ENCODE data around the gene CYSRT1. TPM values are rescaled to one million over a fixed set of nuclear protein-coding genes. Genes with fewer than 3 reads are reported as not detected.

CYSRT1 gene, protein sequence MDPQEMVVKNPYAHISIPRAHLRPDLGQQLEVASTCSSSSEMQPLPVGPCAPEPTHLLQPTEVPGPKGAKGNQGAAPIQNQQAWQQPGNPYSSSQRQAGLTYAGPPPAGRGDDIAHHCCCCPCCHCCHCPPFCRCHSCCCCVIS
- 3.6 to 5.1 TPM (median 4.6 TPM) in 5 replicates for total RNA-seq (2022; extraction: Qiagen RNA extraction)

DNA sequence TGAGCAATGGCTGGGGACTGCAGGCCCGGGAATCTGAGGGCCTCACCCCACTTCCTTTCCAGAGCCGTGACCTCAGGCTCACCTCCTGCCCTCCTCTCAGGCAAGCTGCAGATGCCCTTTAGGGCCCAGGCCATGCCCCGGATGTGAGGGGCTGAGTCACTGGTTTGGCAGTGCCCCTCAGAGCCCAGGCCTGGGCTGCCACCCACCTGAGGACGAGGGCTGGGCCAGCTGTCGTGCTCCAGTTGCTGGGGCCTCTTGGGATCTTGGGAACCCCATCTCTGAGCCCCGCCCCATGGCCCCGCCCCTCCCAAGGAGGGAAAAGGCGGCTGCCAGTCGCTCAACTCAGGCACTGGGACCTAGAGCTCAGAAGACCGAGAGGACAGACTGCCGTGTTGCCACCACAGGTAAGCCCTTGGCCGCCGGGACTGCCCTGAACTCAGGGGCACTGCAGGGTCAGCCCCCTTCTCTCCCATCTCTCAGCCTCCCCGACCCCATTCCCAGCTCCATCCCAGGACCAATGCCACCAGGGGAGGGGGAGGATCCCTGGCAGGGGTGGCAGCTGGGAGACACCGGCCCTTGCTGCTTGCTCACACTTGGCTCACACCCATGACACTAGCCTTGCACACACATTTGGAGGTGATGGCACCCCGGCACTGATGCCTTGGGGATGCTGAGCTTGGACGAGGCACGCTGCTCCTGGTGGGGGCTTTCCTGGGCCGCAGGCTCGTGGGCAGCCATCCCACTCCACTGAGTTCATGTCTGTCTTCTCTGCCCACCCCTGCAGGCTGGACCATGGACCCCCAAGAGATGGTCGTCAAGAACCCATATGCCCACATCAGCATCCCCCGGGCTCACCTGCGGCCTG lies at the start of gene CYSRT1:
Gene CYSRT1 (plus strand): TSS at position 345 of the 865 bp plus-strand sequence. CDS start 448 bp downstream, at position 793.

DNA sequence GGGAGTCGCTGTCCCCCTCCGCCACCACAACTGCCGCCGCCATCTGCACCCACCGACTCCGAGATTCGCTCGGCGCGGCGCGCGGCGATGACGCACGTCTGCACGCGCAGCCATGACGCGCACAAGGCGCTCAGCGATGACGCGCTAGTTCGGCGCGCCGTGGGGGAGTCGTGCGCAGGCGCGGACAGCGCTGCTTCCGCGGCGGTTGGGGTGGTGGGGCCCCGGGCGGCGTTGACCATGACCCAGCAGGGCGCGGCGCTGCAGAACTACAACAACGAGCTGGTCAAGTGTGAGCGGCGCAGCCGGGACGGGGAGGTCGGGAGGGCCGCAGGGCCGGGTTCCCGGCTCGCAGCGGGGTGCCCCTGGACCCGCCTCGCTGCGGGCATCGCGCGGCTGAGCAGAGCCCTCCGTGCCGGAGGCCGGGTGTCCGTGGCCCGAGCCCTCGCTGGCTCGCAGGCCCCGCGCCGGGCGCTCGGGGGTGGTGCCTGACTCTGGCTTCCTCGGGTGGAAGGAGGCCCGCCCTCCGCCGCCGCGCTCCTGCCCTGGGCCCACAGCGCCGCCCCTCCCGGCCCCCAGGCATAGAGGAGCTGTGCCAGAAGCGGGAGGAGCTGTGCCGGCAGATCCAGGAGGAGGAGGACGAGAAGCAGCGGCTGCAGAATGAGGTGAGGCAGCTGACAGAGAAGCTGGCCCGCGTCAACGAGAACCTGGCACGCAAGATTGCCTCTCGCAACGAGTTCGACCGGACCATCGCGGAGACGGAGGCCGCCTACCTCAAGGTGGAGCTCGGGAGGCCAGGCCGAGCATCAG lies 36.3 kb upstream of the CYSRT1 start, which contains the start of the genes ANAPC2 and SSNA1:
Gene ANAPC2 (minus strand): TSS at position 71 of the 807 bp plus-strand sequence. CDS start 28 bp downstream, at position 43.
Gene SSNA1 (plus strand): TSS at position 187 of the 807 bp plus-strand sequence. CDS start 51 bp downstream, at position 238.

DNA sequence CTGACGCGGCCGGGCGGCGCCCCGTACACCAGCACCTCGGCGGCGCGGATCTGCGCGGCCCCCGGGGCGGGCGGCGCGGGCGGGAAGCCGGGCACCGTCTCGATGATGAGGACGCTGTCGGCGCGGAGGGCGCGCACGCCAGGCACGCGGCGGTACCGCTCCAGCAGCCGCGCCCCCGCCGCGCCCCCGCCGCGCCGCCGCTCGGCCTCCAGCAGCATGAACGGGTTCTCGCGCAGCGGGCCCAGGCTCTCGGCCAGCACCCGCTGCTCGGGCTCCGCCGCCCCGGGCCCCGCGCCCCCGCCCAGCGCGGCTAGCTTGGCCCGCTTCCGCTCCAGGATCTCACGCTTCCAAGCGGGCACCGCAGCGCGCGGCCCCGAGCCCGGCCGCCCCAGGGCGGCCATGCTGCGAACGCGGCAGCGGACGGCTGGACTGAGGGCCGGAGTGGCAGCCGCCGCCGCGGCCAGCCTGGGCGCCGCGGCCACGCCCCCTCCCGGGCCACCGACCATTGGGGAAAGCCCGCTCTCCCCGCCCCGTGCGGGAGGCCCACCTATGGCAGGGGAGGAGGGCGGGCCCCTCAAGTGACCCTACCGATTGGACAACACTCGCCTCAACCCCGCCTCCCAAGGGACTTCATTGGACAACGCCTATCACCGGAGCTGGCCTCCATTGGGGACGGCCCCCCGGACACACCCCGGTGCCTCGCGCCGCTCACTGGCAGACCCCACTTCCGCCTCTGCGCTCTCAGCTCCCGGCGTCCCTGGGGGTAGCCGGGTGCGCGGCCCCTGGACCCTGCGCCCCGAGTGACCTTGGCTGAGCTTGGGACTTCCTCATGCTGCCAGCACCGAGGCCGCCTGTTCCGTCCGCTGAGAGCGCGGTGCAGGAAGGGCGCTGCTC lies 24.4 kb upstream of the CYSRT1 start, which contains the start of gene TPRN:
Gene TPRN (minus strand): TSS at position 431 of the 894 bp plus-strand sequence. CDS start 30 bp downstream, at position 401.

DNA sequence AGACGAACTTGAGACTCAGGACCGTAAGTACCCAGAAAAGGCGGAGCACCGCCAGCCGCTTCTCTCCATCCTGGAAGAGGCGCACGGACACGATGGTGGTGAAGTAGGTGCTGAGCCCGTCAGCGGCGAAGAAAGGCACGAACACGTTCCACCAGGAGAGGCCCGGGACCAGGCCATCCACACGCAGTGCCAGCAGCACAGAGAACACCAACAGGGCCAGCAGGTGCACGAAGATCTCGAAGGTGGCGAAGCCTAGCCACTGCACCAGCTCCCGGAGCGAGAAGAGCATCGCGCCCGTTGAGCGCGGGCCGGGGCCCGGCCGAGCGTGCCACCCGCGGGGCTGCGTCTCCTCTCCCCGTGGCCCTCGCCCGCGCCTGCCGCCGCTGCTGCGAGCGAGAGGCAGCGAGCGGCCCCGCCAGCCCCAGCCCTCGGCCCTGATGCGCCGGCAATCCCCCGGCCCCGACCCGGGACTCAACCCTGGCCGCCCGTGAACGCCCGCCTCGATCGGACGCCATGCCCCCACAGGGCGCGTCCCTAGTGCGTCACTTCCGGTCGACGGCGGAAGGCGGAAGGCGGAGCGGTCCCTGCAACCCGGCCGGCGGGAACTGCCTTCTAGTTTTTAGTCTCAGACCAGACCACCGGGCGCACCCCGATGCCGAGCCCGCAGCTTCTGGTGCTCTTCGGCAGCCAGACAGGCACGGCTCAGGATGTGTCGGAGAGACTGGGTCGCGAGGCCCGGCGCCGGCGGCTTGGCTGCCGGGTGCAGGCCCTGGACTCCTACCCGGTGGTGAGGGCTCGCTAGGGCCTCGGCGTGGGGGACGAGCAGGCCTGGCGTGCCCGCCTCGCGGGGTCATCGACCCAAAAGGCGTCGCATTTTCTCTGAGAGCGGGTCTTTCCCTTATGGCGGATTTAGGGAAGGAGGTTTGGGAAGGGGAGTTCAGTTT lies 19.6 kb upstream of the CYSRT1 start, which contains the start of the genes NDOR1 and TMEM203:
Gene NDOR1 (plus strand): TSS at position 575 of the 944 bp plus-strand sequence. CDS start 78 bp downstream, at position 653.
Gene TMEM203 (minus strand): TSS at position 523 of the 944 bp plus-strand sequence. CDS start 234 bp downstream, at position 289.

DNA sequence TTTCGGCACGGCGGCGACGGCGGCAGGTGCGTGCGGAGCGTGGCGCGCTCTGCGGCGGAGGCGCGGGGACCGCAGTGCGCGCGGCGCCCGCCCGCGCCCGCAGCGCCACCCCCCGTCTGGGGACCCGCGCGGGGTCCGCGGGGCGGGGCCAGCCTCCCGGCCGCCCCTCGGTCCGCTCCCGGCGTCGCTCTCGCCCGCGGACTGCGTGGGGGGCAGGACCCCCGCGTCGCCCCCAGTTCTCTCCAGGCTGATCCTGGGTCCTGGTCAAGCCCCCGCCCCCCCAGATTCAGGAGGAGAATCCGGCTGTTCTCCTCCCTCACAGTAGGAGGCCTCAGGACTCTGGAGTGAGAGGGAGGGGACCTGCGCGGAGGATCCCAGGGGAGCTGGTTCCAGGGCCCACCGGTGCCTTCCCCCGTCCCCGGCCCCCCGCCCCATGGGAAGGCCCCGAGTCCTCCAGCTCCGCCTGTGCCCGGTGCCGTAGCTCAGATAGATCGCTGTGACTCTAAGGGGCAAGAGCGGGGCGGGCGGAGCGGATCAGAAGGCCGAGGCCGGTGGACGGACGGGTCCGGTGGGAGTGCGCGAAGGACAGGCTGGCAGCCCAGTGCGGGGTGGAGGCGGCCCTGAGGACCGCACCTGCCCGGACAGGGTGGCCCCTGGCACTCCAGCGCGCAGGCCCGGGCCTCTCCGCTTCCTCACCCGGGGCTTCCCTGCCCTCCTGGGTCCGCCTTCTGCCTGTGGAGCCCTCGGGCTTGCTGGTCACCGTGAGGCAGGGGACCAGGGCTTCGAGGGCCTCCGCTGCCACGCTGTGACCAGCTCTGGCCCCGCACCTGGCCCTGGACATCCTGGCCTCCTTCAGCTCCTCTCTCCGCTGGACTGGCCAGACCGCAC lies 2.5 kb upstream of the CYSRT1 start, which contains the start of gene RNF208:
Gene RNF208 (minus strand): TSS at position 51 of the 888 bp plus-strand sequence. CDS start 1,028 bp downstream, outside the sequence.

DNA sequence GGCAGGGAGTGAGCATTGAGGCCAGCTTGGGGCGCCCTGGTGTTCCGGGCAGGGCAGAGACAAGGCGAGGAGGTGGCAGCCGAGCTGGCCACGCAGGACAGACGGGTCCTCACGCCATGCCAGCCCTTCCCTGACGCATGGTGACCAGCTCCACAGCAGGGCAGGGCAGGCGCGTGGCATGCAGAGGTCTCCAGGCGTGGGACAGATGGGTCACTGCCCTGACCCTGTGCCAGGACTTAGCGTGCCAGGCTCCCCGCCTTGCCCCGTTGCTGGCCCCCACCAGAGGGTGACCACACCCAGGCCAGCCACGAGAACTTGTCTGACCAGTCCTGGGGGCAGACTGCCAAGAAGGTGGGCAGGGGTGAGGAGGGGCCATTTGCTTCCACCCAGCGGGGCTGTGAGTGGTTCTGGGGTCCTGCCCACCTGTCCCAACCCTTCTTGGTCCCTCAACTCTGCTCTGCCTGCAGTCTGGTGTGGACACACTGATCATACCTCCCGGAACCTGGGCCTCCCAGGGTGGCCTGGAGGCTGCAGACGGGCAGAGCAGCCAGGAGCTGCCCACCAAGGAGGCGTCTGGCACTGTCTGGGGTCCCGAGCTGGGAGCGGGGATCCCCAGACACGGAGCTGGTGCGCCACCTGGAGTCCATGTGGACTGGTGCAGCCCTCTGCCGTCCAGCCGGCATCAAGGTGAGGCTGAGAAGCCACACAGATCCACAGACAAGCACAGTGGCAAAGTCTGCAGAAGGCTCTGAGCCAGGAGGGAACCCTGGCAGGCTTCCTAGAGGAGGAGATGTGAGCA lies 2.3 kb downstream of the CYSRT1 start, which contains the start of gene RNF224:
Gene RNF224 (plus strand): TSS at position 449 of the 799 bp plus-strand sequence. CDS start 834 bp downstream, outside the sequence.

DNA sequence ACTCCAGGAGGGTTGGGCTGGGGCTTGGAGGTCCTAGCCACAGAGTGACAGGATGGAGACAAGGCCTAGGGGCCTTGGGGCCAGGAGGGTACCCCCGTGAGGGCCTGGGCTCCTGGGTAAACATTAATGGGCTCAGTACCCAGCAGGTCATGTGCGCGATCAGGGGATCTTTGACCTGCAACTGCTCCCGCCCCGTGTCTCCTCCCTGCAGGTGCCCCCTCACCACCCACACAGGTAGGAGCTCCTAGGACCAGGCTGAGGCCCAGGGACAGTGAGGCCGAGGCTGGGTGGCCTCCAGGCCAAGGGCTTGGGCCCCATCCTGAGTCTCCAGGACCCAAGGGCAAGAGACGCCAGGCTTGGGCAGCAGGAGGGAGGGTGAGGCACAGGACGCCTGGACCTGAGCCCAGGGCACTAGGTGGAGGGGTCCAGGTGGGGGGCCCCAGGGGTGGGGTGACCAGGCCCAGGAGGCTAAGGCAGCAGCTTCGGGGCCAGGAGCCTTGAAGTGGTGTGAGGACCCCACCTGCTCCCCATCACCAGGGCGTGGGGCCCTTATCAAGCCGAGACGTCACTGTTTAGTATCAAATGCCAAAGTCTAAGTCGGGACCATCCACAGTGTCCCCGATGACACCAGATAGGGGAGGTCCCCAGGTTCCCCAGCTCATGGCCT lies 5.9 kb downstream of the CYSRT1 start, which contains the start of gene SLC34A3:
Gene SLC34A3 (plus strand): TSS at position 197 of the 667 bp plus-strand sequence. CDS start 802 bp downstream, outside the sequence.

DNA sequence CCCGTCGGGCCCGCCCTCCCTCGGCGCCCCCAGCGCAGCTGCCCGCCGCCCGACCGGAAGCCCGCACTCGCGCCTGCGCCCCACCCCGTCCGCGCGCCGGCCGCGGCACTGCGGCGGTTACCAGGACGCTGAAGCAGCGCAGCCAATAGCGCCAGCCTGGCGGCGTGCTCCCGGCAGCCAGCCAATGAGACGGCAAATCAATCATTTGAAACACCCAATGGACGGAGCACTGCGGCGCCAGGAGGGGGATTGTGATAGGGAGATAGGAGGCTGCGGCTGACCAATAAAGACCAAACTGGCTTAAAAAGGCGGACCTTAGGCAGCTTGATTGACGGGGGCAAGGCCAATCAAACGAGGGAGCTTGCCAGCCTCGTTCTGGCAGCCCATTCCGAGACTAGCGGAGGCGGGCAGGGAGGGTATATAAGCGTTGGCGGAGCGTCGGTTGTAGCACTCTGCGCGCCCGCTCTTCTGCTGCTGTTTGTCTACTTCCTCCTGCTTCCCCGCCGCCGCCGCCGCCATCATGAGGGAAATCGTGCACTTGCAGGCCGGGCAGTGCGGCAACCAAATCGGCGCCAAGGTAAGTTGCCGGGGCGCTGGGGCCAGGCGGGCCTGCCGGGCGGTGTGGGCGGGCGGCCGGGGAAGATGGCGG lies 16.0 kb downstream of the CYSRT1 start, which contains the start of gene TUBB4B:
Gene TUBB4B (plus strand): TSS at position 447 of the 649 bp plus-strand sequence. CDS start 74 bp downstream, at position 521.

DNA sequence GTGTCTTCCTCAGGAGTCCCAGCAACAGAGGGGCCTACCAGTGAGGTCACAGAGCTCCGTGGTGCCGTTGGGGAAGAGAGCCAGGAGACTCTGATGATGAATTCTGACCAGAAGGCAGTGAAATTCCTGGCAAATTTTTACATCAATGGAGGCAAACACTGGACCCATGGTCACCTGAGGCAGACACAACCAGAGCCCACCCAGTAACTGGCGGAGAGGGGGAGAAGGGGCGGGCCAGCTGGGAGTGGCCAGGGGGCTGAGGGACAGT lies 26.2 kb downstream of the CYSRT1 start, which contains the start of gene STPG3:
Gene STPG3 (plus strand): TSS at position 93 of the 268 bp plus-strand sequence. CDS start 1 bp downstream, at position 94.

DNA sequence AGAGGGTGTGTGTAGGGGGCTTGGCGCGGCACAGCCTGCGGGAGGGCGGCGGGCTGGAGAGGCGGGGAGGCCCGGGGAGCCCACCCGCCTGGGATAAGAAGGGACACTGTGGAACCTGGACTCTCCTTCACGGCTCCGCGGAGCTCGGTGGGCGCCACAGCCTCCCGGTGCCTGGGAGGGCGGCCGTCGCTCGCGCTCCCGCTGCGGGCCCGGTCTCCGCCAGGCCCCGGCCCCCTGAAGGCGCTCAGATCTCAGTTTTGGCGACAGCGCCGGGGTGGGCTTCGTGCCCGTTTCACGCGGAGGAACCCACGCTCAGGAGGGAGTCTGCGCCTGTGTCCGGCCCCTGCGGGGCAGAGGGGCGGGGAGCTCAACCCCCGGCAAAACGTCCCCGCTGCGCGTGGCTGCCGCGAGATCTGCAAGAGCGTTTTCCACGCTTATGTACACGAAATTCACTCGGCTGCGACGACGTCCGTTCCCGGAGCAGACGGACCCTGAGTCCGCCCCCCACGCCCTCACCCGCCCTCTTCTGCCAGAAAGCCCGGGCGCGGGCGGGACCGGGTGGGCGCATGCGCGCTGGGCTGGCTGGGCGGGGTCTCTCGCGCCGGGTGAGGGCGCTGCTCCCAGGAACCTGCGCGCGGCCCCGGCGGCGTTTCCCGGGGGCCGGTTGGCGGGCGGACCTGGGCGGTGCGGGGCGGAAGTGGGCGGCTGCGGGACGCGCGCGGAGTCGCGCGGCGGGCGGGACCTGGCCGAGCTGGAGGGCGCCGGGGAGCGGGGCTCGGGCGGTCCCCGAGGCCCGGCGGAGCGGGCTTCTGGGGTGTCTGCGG lies 29.9 kb downstream of the CYSRT1 start, which contains the start of gene NELFB:
Gene NELFB (plus strand): TSS at position 704 of the 824 bp plus-strand sequence.

Other genes starting within 250 kb of the CYSRT1 start
- 0.28 to 1.4 TPM (median 0.77 TPM) in 5 replicates for gene PTGDS, start 247.7 kb upstream of the CYSRT1 start, total RNA-seq (2022; extraction: Qiagen RNA extraction)
- gene LCNL1, start 242.2 kb upstream of the CYSRT1 start, total RNA-seq (2022; extraction: Qiagen RNA extraction): 0.03 to 0.31 TPM (median 0.18 TPM) in 5 replicates
- gene PAXX, start 232.8 kb upstream of the CYSRT1 start, total RNA-seq (2022; extraction: Qiagen RNA extraction): 43.1 to 70.9 TPM (median 62.8 TPM) in 5 replicates
- 3.3 to 6.7 TPM (median 5.0 TPM) in 5 replicates for gene CLIC3, start 228.6 kb upstream of the CYSRT1 start, total RNA-seq (2022; extraction: Qiagen RNA extraction)
- gene ABCA2, start 196.9 kb upstream of the CYSRT1 start, total RNA-seq (2022; extraction: Qiagen RNA extraction): 12.4 to 27.7 TPM (median 24.8 TPM) in 5 replicates
- gene FUT7, start 193.1 kb upstream of the CYSRT1 start, total RNA-seq (2022; extraction: Qiagen RNA extraction): 0.04 to 0.10 TPM (median 0.05 TPM) in 4 of 5 replicates, not detected in the other
- gene NPDC1, start 179.0 kb upstream of the CYSRT1 start, total RNA-seq (2022; extraction: Qiagen RNA extraction): 34.4 to 84.3 TPM (median 78.9 TPM) in 5 replicates
- 3.1 to 6.4 TPM (median 5.4 TPM) in 5 replicates for gene ENTPD2, start 171.1 kb upstream of the CYSRT1 start, total RNA-seq (2022; extraction: Qiagen RNA extraction)
- gene SAPCD2, start 154.6 kb upstream of the CYSRT1 start, total RNA-seq (2022; extraction: Qiagen RNA extraction): 13.4 to 23.9 TPM (median 21.4 TPM) in 5 replicates
- gene UAP1L1, start 147.7 kb upstream of the CYSRT1 start, total RNA-seq (2022; extraction: Qiagen RNA extraction): 8.1 to 15.8 TPM (median 11.1 TPM) in 5 replicates
- gene MAN1B1, start 138.2 kb upstream of the CYSRT1 start, total RNA-seq (2022; extraction: Qiagen RNA extraction): 36.8 to 53.3 TPM (median 51.6 TPM) in 5 replicates
- gene DPP7, start 110.4 kb upstream of the CYSRT1 start, total RNA-seq (2022; extraction: Qiagen RNA extraction): 67.5 to 115 TPM (median 108 TPM) in 5 replicates
- 0.16 to 0.41 TPM (median 0.32 TPM) in 5 replicates for gene GRIN1, start 86.0 kb upstream of the CYSRT1 start, total RNA-seq (2022; extraction: Qiagen RNA extraction)
- gene LRRC26, start 55.1 kb upstream of the CYSRT1 start, total RNA-seq (2022; extraction: Qiagen RNA extraction): 0.19 to 1.5 TPM (median 0.77 TPM) in 5 replicates
- not detected in 5 replicates for gene TMEM210, start 53.1 kb upstream of the CYSRT1 start, total RNA-seq (2022; extraction: Qiagen RNA extraction)
- gene ANAPC2, start 36.6 kb upstream of the CYSRT1 start, total RNA-seq (2022; extraction: Qiagen RNA extraction): 20.3 to 35.3 TPM (median 31.4 TPM) in 5 replicates
- 99.1 to 134 TPM (median 125 TPM) in 5 replicates for gene SSNA1, start 36.5 kb upstream of the CYSRT1 start, total RNA-seq (2022; extraction: Qiagen RNA extraction)
- gene TPRN, start 24.4 kb upstream of the CYSRT1 start, total RNA-seq (2022; extraction: Qiagen RNA extraction): 6.4 to 11.2 TPM (median 10.5 TPM) in 5 replicates
- gene TMEM203, start 19.5 kb upstream of the CYSRT1 start, total RNA-seq (2022; extraction: Qiagen RNA extraction): 34.6 to 42.9 TPM (median 39.6 TPM) in 5 replicates
- gene NDOR1, start 19.5 kb upstream of the CYSRT1 start, total RNA-seq (2022; extraction: Qiagen RNA extraction): 8.1 to 18.5 TPM (median 15.8 TPM) in 5 replicates
- 1.2 to 2.2 TPM (median 2.0 TPM) in 5 replicates for gene RNF208, start 2.9 kb upstream of the CYSRT1 start, total RNA-seq (2022; extraction: Qiagen RNA extraction)
- gene RNF224, start 2.3 kb downstream of the CYSRT1 start, total RNA-seq (2022; extraction: Qiagen RNA extraction): 0.14 to 0.28 TPM (median 0.21 TPM) in 5 replicates
- gene SLC34A3, start 5.7 kb downstream of the CYSRT1 start, total RNA-seq (2022; extraction: Qiagen RNA extraction): 0.05 to 0.11 TPM (median 0.06 TPM) in 5 replicates
- gene TUBB4B, start 16.1 kb downstream of the CYSRT1 start, total RNA-seq (2022; extraction: Qiagen RNA extraction): 618 to 867 TPM (median 780 TPM) in 5 replicates
- not detected in 5 replicates for gene STPG3, start 26.1 kb downstream of the CYSRT1 start, total RNA-seq (2022; extraction: Qiagen RNA extraction)
- 41.3 to 57.7 TPM (median 53.2 TPM) in 5 replicates for gene NELFB, start 30.2 kb downstream of the CYSRT1 start, total RNA-seq (2022; extraction: Qiagen RNA extraction)
- gene TOR4A, start 52.6 kb downstream of the CYSRT1 start, total RNA-seq (2022; extraction: Qiagen RNA extraction): 16.3 to 27.6 TPM (median 24.2 TPM) in 5 replicates
- gene NRARP, start 77.1 kb downstream of the CYSRT1 start, total RNA-seq (2022; extraction: Qiagen RNA extraction): 1.7 to 3.0 TPM (median 2.9 TPM) in 5 replicates
- gene EXD3, start 198.0 kb downstream of the CYSRT1 start, total RNA-seq (2022; extraction: Qiagen RNA extraction): 3.0 to 5.7 TPM (median 5.3 TPM) in 5 replicates
- gene NOXA1, start 198.2 kb downstream of the CYSRT1 start, total RNA-seq (2022; extraction: Qiagen RNA extraction): 0.41 to 1.7 TPM (median 1.4 TPM) in 5 replicates
- gene ENTPD8, start 216.2 kb downstream of the CYSRT1 start, total RNA-seq (2022; extraction: Qiagen RNA extraction): 0.14 to 0.25 TPM (median 0.16 TPM) in 5 replicates
- gene NSMF, start 234.2 kb downstream of the CYSRT1 start, total RNA-seq (2022; extraction: Qiagen RNA extraction): 28.8 to 42.8 TPM (median 38.8 TPM) in 5 replicates

Data from A549 treated with dexamethasone at 1 μM for 4 hours (cell line).